ENCODE measurements around the gene PDZD8.

GRCh38 chr10:117367718-117368117 lies 7.5 kb downstream of the PDZD8 start:
- TF ChIP-seq CTCF (IDR thresholded peaks at IDR 0.05): no peak
- no peak for TF ChIP-seq POLR2A (IDR thresholded peaks at IDR 0.05)
